GM10266 (cell line): ENCODE data around the gene KRT81.
"Not testable (repeated sequence)": the region's sequence is repeated elsewhere in the genome, so short reads cannot be mapped to it uniquely, and the experiment has no call there.

Source experiments
- DNase-seq: peaks from one replicate; pipeline ENCODE4 v3.0.0; 2012; ENCODE audit errors: extremely low spot score
- TF ChIP-seq, protein P1 (sequence below): IDR thresholded peaks from 2 replicates; pipeline ENCODE4 v1.5.1; 2012; ENCODE audit warnings: mild to moderate bottlenecking, low read depth; ENCODE audit not compliant: control insufficient read depth, insufficient read depth; ENCODE audit errors: missing control alignments

Gene KRT81

GRCh38 chr12:52294803-52295202, 3.5 kb upstream of the KRT81 start:
- TF ChIP-seq, protein P1, sequence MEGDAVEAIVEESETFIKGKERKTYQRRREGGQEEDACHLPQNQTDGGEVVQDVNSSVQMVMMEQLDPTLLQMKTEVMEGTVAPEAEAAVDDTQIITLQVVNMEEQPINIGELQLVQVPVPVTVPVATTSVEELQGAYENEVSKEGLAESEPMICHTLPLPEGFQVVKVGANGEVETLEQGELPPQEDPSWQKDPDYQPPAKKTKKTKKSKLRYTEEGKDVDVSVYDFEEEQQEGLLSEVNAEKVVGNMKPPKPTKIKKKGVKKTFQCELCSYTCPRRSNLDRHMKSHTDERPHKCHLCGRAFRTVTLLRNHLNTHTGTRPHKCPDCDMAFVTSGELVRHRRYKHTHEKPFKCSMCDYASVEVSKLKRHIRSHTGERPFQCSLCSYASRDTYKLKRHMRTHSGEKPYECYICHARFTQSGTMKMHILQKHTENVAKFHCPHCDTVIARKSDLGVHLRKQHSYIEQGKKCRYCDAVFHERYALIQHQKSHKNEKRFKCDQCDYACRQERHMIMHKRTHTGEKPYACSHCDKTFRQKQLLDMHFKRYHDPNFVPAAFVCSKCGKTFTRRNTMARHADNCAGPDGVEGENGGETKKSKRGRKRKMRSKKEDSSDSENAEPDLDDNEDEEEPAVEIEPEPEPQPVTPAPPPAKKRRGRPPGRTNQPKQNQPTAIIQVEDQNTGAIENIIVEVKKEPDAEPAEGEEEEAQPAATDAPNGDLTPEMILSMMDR = no peak

GRCh38 chr12:52293926-52294325, 2.6 kb upstream of the KRT81 start:
- DNase-seq = no peak
- TF ChIP-seq, protein P1 = no peak

More at GRCh38 chr12:52294803-52295202, 3.5 kb upstream of the KRT81 start:
- DNase-seq = no peak

- not testable (repeated sequence) for DNase-seq
Observed at GRCh38 chr12:52290483-52291134, 725 bp downstream of the KRT81 start.

DNA sequence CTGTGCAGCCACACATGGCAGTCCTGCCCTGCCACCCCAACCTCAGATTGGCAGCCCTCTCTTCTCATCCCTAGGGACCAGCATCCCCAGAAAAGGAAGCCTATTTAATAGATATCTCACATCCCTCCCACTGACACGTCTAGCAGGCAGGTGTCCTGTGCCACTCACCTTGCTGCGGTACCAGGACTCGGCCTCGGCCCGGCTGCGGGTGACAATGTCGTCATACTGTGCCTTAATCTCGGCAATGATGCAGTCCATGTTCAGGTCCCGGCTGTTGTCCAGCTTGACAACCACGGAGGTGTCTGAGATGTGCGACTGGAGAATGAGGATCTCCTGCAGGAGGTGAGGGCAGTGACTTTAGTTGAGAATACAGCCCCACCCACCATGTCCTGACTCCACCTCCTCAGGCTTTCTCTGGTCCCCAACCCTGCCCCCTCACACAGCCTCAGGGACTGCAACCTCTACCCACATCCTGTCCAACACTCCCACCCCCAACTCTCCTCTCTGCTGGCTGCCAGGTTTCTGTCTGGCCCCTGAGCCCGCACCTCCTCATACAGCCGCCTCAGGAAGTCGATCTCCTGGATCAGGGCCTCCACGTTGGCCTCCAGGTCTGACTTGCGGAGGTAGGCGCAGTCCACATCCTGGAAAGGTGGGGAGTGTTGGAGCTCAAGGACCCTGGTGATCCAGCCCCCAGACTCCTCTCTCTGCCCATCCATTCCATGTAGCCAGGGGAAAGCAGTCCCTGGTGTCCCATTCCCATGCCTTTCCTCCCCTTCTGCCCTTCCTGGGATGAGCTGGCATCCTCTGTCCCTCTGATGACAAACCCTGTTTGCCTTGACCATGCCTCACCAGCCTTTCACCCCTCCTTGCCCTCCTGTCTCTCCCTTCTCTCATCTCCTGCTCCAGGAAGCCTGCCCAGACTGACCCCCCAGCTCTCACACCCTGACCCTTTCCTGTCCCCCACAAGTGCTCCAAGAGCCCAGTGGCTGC, 3.2 kb downstream of the KRT81 start:
- not testable (repeated sequence) for DNase-seq

GRCh38 chr12:52286857-52287785, 4.2 kb downstream of the KRT81 start:
- TF ChIP-seq, protein P1 = peak; percentile 13
- not testable (repeated sequence) for DNase-seq

DNA sequence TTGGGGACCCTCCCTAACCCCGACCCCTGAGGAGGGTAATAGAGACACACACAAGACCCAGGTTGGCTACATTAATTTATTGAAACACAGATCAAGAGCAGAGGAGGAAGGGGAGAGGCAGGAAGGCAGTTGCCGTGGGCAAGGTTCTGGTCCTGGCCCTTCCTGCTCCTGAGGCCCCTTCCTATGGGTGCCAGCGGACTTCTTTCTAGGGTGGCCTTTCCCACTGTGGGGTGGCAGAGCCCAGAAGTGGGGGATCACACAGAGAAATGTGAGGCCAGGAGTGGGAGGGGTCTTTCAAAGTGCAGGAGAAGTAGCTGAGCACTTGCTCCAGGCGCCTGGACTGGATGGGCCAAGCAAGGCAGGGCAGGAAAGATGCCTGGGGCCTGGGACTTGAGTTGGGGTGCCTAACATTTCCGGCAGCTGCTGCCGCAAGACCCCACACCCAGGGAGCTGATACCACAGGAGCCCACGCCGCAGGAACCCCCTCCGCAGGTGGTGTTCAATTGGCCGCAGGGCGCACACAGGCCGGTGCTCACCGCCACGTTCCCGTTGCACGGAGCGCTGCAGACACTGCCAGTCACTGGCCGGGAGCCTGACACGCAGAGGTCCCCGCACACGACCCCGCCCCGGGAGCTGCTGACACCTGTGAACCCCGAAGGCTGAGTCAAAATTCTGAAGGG, 5.3 kb downstream of the KRT81 start:
- DNase-seq = no peak
- TF ChIP-seq, protein P1 = no peak

GRCh38 chr12:52285172-52285745, 6.1 kb downstream of the KRT81 start:
- no peak for DNase-seq
- TF ChIP-seq, protein P1 = no peak
